Measurements from ENCODE around the gene RAD51B.

Gene RAD51B

GRCh38 chr14:68547305-68548193 lies 728.0 kb downstream of the RAD51B start:
- no peak for DNase-seq

GRCh38 chr14:68548194-68549076 lies 728.9 kb downstream of the RAD51B start:
- DNase-seq = no peak

GRCh38 chr14:68550338-68550715 lies 730.7 kb downstream of the RAD51B start:
- no peak for DNase-seq

- DNase-seq = no peak
Observed at GRCh38 chr14:68551045-68551683, 731.6 kb downstream of the RAD51B start.

- DNase-seq = no peak
Observed at GRCh38 chr14:68552075-68552474, 732.5 kb downstream of the RAD51B start.

GRCh38 chr14:68552602-68553001 lies 733.0 kb downstream of the RAD51B start:
- no peak for DNase-seq

- DNase-seq = no peak
Observed at GRCh38 chr14:68553311-68553710, 733.7 kb downstream of the RAD51B start.

- DNase-seq = no peak
Observed at GRCh38 chr14:68554231-68554630, 734.7 kb downstream of the RAD51B start.

GRCh38 chr14:68556253-68556652 lies 736.7 kb downstream of the RAD51B start:
- no peak for DNase-seq

GRCh38 chr14:68557648-68558047 lies 738.1 kb downstream of the RAD51B start:
- DNase-seq = no peak

GRCh38 chr14:68558096-68558495 lies 738.5 kb downstream of the RAD51B start:
- no peak for DNase-seq

- no peak for DNase-seq
Observed at GRCh38 chr14:68559949-68560348, 740.4 kb downstream of the RAD51B start.

- DNase-seq = no peak
Observed at GRCh38 chr14:68561531-68562007, 742.0 kb downstream of the RAD51B start.

GRCh38 chr14:68562911-68563250 lies 743.3 kb downstream of the RAD51B start:
- DNase-seq = no peak

- no peak for DNase-seq
Observed at GRCh38 chr14:68563251-68564131, 743.9 kb downstream of the RAD51B start.

GRCh38 chr14:68564191-68564825 lies 744.7 kb downstream of the RAD51B start:
- no peak for DNase-seq

- DNase-seq = no peak
Observed at GRCh38 chr14:68564826-68565759, 745.5 kb downstream of the RAD51B start.

- no peak for DNase-seq
Observed at GRCh38 chr14:68566075-68566474, 746.5 kb downstream of the RAD51B start.

GRCh38 chr14:68568907-68569897 lies 749.6 kb downstream of the RAD51B start:
- no peak for DNase-seq
